NOMO-1 (cell line): Measurements from ENCODE around the gene BCL11B.

ENCODE experiments used
- DNase-seq, 2 experiments: peaks; one replicate each; lab custom pipeline; 2025; ENCODE audit not compliant: unreplicated experiment in 2 of 2; lab: John Stamatoyannopoulos, UW

Gene BCL11B

DNA sequence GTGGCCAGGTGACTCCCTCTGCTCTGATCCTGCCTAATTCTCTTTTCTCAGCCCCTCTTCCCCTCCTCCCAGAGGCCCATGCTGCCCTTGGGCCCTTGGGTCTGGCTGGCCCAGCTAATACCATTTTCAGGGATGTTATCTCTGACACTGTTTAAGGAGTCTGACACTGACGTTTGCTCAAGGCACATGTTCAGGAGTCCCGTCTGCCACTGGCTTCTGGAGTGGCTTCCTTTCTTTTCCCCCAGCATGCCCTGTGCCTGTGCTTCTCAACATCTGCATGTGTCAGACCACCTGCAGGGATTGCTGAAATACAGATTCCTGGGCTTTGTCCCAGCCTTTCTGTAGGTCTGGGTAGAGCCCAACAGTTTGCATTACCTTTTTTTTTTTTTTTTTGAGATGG, 128.9 kb downstream of the BCL11B start:
- DNase-seq, result no peak

- DNase-seq, result no peak
These were observed 130.8 kb downstream of the BCL11B start for GRCh38 chr14:99141236-99141635.

DNA sequence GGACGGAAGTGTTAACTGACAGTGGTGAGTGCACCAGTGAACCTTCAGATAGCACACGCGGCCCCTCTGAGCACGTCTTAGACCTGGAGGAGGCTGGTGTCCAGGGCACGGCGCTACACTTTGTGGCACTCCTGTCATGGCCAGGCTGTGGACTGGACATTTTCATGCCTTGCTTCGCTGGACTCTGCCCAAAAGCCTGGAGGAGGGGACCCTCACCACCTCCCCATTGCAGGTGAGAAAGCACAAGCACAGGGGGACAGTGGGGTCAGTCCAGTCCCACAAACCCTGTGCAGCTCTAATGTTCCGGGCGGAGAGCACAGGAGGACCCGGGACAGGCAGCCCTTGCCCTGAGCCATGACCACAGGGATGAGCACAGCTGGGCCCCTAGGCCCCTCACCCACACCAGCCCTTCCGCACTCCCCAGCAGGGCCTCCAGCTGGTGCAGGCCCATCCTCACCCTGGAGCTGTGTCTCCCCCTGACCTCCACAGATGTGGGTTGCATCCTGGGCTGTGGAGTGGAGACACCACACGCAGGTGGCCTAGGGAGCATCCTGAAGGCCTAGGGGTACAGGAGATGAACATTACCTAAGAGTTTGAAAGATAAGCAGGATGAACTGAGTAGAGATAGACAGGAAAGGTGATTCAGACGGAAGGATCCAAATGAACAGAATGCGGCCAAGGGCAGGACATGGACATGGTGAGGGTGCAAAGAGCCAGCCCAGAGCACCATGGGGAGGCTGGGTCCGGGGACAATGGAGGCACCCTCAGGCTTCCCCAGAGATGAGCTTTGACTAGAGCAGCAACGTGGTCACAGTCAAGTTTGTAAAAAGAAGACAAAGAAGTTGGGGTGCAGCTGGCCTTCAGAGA, 132.8 kb downstream of the BCL11B start:
- DNase-seq, result no peak

DNA sequence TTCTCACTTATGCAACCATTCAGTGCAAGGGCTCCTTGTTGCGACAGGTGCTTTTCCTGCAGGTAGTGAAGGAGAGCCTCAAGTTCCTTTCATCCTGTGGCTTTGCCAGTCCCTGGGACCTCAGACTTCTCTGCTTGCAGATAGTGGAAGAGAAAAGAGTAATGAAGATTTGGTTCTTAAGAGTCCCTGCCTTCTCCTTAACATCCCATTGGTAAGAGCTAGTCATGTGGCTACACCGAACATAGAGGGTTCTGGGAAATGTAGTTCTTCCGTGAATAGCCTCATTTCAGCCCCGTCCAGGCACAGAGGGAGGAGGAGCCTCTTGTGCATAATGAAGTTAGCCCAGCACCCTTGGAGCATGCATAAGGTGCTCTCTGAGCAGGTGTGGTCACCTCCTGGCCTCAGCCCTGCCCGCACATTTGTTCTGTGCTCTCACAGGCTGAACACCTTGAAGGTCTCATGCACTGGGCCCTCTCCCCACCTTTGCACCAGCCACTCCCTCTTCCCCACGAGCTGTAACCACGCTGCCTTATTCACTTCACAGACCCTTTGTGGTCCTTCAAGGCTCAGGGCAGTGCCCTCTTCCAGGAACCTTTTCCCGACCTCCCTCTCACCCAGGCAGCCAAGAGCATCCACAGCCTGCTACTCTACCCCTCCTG, 134.0 kb downstream of the BCL11B start:
- DNase-seq, result peak in 1 of 2 experiments; percentile 51

- DNase-seq, result no peak
These were observed 134.8 kb downstream of the BCL11B start for GRCh38 chr14:99137001-99137700.

- no peak for DNase-seq
These were observed 135.6 kb downstream of the BCL11B start for GRCh38 chr14:99136401-99136800.

DNA sequence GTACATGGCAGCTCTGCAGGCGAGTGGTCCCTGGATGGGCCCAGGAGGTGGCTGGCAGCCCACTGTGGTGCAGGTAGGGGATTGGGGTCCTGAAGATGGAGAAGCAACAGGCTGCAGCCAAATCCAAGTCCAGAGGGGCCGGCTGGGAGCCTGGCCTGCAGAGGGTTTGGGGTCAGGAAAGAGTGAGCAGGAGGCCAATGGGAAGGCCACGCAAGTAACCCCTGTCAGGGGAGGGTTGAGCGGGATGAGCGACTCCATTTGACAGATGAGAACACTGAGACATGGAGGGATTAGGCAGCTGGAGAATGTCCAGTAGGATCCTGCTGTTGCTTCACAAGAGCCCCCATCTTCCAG, 136.0 kb downstream of the BCL11B start:
- DNase-seq, result no peak

- no peak for DNase-seq
These were observed 137.4 kb downstream of the BCL11B start for GRCh38 chr14:99134516-99135046.

- DNase-seq, result no peak
These were observed 138.1 kb downstream of the BCL11B start for GRCh38 chr14:99133636-99134515.

DNA sequence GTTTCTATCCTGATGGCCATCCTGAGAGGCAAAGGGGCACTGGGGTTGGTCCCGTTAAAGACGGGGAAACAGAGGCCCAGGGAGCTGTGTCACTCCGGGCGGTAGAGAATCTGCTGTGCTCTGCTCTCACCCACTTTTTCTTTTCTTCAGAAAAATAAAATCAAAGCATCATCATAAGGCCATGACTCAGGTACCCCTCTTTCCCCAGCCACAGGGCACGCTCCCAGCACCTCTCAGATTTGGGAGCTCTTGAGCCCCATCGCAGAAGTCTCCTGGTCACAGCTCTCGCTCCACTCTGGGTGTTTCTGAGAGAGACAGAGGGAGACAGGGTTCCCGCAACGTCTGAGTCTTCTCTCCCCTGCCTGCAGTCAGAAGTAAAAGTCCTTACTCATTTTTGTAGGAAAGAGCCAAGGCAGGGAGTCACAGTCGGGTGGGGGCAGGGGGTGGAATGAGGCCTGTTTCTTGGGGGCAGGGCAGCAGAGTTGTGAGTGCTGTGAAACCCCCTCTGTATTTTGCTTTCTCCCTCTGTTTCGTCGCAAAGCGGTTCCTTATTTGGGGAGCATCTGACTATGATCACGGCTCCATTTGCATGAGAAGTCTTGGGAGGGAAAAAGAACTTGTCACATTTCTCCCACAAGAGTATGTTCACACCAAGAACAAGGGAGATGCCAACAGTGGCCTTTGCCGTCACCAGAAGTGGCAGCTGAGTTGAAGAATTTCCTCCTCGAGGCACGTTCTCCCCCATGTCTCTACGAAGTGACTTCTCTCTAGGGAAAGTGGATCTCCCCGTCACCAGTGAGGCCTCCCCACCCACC, 139.0 kb downstream of the BCL11B start:
- DNase-seq, result no peak

DNA sequence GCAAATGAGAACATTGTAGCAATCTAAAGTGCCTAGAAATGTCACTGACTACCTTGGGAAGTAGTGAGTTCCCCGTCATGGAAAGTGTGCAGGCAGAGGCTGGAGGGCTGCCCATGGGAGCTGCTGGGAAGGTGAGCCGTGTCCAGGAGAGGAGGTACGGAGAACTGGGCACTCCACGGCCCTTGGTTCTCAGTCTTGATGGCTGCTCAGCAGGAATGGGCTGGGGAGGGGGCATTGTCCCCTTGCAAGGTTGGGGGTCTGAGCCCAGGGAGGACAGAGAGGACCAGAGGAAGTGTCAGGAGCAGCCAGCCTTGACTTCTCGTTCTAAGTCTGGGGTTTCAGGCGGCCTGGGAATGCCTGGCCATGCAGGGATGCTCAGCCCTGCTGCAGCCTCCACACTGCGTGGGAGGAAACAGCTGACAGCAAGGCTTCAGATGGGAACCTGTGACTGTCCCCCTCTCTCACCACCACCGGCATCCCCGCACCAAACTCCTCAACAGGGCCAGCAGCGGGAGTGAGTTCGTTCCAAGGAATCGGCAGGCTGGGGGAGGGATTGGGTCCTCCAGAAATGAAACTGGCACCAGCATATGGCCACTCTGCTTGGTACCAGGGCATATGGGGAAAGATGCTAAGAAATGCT, 140.2 kb downstream of the BCL11B start:
- DNase-seq, result no peak

DNA sequence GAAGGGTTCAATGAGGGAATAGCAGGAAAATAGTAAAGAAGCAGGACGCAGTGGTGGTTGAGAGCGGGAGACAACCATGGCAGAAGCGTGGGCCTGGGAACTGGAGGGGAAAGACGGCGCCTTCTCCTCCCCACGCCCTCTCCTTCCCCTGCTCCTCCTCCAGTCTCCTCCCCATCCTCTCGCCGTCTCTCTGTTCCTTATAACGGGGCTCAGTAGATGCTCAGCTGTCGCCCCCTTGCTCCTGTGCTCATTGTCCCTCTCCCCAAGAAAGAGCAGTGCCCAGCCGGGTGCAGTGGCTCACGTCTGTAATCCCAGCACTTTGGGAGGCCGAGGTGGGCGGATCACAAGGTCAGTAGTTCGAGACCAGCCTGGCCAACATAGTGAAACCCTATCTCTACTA, 142.0 kb downstream of the BCL11B start:
- DNase-seq, result no peak

GRCh38 chr14:99129211-99129696, 142.7 kb downstream of the BCL11B start:
- no peak for DNase-seq

DNA sequence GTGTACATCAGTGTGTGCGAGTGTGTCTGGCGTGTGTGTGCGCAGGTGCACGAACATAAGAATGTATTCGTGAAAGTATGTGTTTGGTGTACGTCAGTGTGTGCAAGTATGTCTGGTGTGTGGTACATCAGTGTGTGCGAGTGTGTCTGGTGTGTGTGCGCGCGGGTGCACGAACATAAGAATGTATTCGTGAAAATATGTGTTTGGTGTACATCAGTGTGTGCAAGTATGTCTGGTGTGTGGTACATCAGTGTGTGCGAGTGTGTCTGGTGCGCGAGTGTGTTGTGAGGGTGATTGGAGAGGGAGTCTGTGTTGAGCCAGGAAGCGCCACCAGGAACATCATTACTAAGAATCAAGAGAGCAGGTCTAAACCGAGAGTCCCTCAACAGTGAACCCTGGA, 143.8 kb downstream of the BCL11B start:
- DNase-seq, result no peak

DNA sequence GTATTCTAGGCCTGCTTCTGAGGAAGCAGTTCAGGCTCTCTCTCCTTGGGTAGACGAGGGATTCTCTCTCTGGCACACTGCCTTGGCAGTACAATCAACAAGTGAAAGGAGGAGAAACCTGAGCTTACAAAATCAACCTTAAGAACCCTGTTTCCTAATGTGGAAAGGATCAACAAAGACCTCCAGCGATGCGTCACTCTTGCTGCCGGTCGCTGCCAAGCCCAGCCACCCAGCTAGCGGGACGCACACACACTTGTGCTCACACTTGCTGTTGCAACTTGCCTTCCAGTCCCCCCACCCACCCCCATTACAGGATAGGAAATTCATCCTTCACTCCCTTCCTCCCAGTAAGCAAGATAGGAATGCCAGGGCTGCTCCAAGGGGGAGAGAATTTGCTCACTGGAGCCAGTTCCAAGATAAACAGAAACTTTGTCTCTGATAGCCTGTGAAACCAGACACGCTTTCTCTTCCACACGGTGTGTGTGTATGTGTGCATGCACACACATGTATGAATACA, 144.3 kb downstream of the BCL11B start:
- DNase-seq, result no peak

- DNase-seq, result no peak
These were observed 146.2 kb downstream of the BCL11B start for GRCh38 chr14:99125616-99126431.

DNA sequence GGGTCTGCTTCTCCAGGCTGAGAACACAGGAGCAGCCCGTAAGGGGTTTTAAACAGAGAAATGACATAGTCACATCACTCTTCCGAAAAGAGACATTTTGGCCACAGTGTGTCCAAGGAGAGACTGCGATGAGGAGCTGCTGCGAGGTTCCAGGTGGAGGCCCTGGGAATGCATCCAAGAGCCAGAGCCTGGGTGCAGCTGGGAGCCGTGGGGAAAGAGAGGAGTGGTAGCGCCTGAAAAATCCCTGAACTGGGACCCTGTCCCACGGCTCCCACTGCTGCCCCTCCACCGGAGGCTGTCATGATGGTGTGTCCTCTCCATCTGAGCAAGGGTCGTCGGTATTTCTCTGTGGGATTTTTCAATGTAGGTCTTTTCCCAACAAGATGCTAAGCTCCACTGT, 146.9 kb downstream of the BCL11B start:
- DNase-seq, result no peak
